H1 (cell line): ENCODE data around the gene DOCK3. TPM values are rescaled to one million over a fixed set of nuclear protein-coding genes. Genes with fewer than 3 reads are reported as not detected.

Experiments used
- CTCF ChIA-PET: fragments of 300-600 bp; sonication (Branson Sonifier 250); formaldehyde crosslinking; loops from one replicate; lab custom pipeline; 2021; ENCODE audit not compliant: partially characterized antibody; lab: Charles Lee
- POLR2A ChIA-PET: fragments of 300-600 bp; sonication (Branson Sonifier 250); formaldehyde crosslinking; loops from one replicate; lab custom pipeline; 2021; ENCODE audit warnings: inconsistent platforms; ENCODE audit not compliant: partially characterized antibody; lab: Charles Lee
- DNase-seq, 2 experiments: peaks; one replicate each; pipeline versions ENCODE4 v3.0.0 to v3.0.0-alpha.2; 2010 to 2022; ENCODE audit warnings: low spot score in 2 of 2, low read depth in 1 of 2, mixed read lengths in 1 of 2
- FAIRE-seq: peaks from 2 replicates; lab custom pipeline; 2011; peaks lifted over from hg19 to GRCh38; lab: Jason Lieb, UNC
- H2AFZ ChIP-seq: 2 replicates; pipeline ENCODE4 v1.8.1; 2012; ENCODE audit warnings: low read length, inconsistent platforms
- H2AK5ac ChIP-seq: 2 replicates; pipeline ENCODE4 v1.6.1; 2013; ENCODE audit warnings: low read depth, low read length
- H2BK120ac ChIP-seq: replicated peaks from 2 replicates; pipeline ENCODE3; 2013; ENCODE audit warnings: low read depth, low read length, inconsistent platforms
- H2BK12ac ChIP-seq: 2 replicates; pipeline ENCODE4 v1.6.1; 2013; ENCODE audit warnings: low read depth, low read length
- H2BK15ac ChIP-seq: 2 replicates; pipeline ENCODE4 v1.6.1; 2013; ENCODE audit warnings: low read length
- H2BK20ac ChIP-seq: 2 replicates; pipeline ENCODE4 v1.6.1; 2013; ENCODE audit warnings: low read length
- H2BK5ac ChIP-seq: 2 replicates; pipeline ENCODE4 v1.6.1; 2013; ENCODE audit warnings: low read depth, low read length
- H3K14ac ChIP-seq: 2 replicates; pipeline ENCODE4 v1.6.1; 2013; ENCODE audit warnings: inconsistent platforms; ENCODE audit not compliant: insufficient read length
- H3K18ac ChIP-seq: 2 replicates; pipeline ENCODE4 v1.6.1; 2013; ENCODE audit warnings: low read length; ENCODE audit errors: extremely low read depth
- H3K23ac ChIP-seq: 2 replicates; pipeline ENCODE4 v1.6.1; 2013; ENCODE audit warnings: inconsistent platforms; ENCODE audit not compliant: insufficient read length
- H3K23me2 ChIP-seq: 2 replicates; pipeline ENCODE4 v1.6.1; 2013; ENCODE audit warnings: low read depth, low read length
- H3K27ac ChIP-seq: 2 replicates; pipeline ENCODE4 v1.6.1; 2011; ENCODE audit warnings: low read depth, low read length, inconsistent platforms
- H3K27me3 ChIP-seq, 4 experiments: replicated peaks in 1 of 4; 1 replicate in 1 of 4; 2 replicates in 3 of 4; pipeline versions ENCODE4 v1.6.1 to v1.8.1; 2011 to 2013; ENCODE audit warnings: low read length in 3 of 4, mild to moderate bottlenecking in 3 of 4, inconsistent platforms in 2 of 4, mixed read lengths in 2 of 4, moderate library complexity in 1 of 4; ENCODE audit not compliant: control insufficient read depth in 3 of 4, insufficient read depth in 3 of 4; ENCODE audit errors: extremely low read depth in 1 of 4
- H3K36me3 ChIP-seq, 4 experiments: 2 replicates each; pipeline versions ENCODE4 v1.6.1 to v1.8.1; 2011 to 2013; ENCODE audit warnings: mild to moderate bottlenecking in 4 of 4, low read length in 3 of 4, moderate library complexity in 2 of 4, control low read depth in 1 of 4, inconsistent platforms in 1 of 4; ENCODE audit not compliant: insufficient read depth in 4 of 4, control insufficient read depth in 2 of 4
- H3K4ac ChIP-seq: replicated peaks from 2 replicates; pipeline ENCODE3; 2013; ENCODE audit warnings: low read length, low read depth, mixed read lengths, inconsistent platforms; ENCODE audit not compliant: insufficient read length
- H3K4me1 ChIP-seq, 4 experiments: replicated peaks in 1 of 4; 1 replicate in 1 of 4; 2 replicates in 3 of 4; pipeline versions ENCODE4 v1.6.1 to v1.8.1; 2011 to 2013; ENCODE audit warnings: low read length in 3 of 4, inconsistent platforms in 2 of 4, mixed read lengths in 1 of 4; ENCODE audit not compliant: insufficient read depth in 4 of 4, control insufficient read depth in 3 of 4
- H3K4me2 ChIP-seq, 2 experiments: 2 replicates each; pipeline versions ENCODE4 v1.6.1 to v1.8.1; 2011 to 2013; ENCODE audit warnings: low read depth in 2 of 2, low read length in 2 of 2, control low read depth in 1 of 2, inconsistent platforms in 1 of 2, mild to moderate bottlenecking in 1 of 2; ENCODE audit not compliant: insufficient read depth in 1 of 2
- H3K4me3 ChIP-seq, 4 experiments: fragments of 200-600, 300-600 bp in 1 of 4; sonication (generic), shearing (Covaris generic), sonication (Bioruptor Twin) in 1 of 4; 2 replicates each; pipeline versions ENCODE4 v1.5.1 to v1.8.1; 2011 to 2016; ENCODE audit warnings: low read length in 4 of 4, low read depth in 3 of 4, control low read depth in 2 of 4, inconsistent platforms in 2 of 4, mild to moderate bottlenecking in 2 of 4, mixed read lengths in 1 of 4, moderate library complexity in 1 of 4; ENCODE audit not compliant: insufficient read depth in 2 of 4; ENCODE audit errors: extremely low read depth in 1 of 4
- H3K56ac ChIP-seq: replicated peaks from 2 replicates; pipeline ENCODE3; 2013; ENCODE audit warnings: low read depth, mild to moderate bottlenecking, mixed read lengths, low read length, inconsistent platforms; ENCODE audit not compliant: insufficient read length
- H3K79me1 ChIP-seq: 2 replicates; pipeline ENCODE4 v1.6.1; 2013; ENCODE audit warnings: low read depth, low read length, control low read depth
- H3K79me2 ChIP-seq, 2 experiments: 2 replicates each; pipeline versions ENCODE4 v1.6.1 to v1.8.1; 2012 to 2013; ENCODE audit warnings: low read length in 2 of 2, mild to moderate bottlenecking in 2 of 2, inconsistent platforms in 1 of 2; ENCODE audit not compliant: insufficient read depth in 2 of 2, control insufficient read depth in 1 of 2
- H3K9ac ChIP-seq, 4 experiments: replicated peaks in 1 of 4; 1 replicate in 1 of 4; 2 replicates in 3 of 4; pipeline versions ENCODE4 v1.6.1 to v1.8.1; 2011 to 2013; ENCODE audit warnings: low read depth in 3 of 4, low read length in 3 of 4, control low read depth in 2 of 4, mild to moderate bottlenecking in 2 of 4, moderate library complexity in 2 of 4, inconsistent platforms in 1 of 4; ENCODE audit errors: extremely low read depth in 1 of 4
- H3K9me3 ChIP-seq, 2 experiments: 2 replicates each; pipeline versions ENCODE4 v1.6.1 to v1.8.1; 2012 to 2013; ENCODE audit warnings: mild to moderate bottlenecking in 2 of 2, moderate library complexity in 2 of 2, control low read depth in 1 of 2, inconsistent platforms in 1 of 2, low read depth in 1 of 2, low read length in 1 of 2, mixed read lengths in 1 of 2; ENCODE audit not compliant: insufficient read depth in 2 of 2
- H4K20me1 ChIP-seq, 2 experiments: replicated peaks in 1 of 2; 2 replicates each; pipeline versions ENCODE3 to v1.8.1; 2011 to 2013; ENCODE audit warnings: inconsistent platforms in 2 of 2, low read length in 2 of 2, mild to moderate bottlenecking in 1 of 2; ENCODE audit not compliant: insufficient read depth in 2 of 2, control insufficient read depth in 1 of 2
- H4K5ac ChIP-seq: 2 replicates; pipeline ENCODE4 v1.6.1; 2013; ENCODE audit warnings: low read length, low read depth, mixed read lengths, inconsistent platforms; ENCODE audit not compliant: insufficient read length
- H4K8ac ChIP-seq: 2 replicates; pipeline ENCODE4 v1.8.0; 2013; ENCODE audit warnings: mild to moderate bottlenecking, moderate library complexity, low read length, inconsistent platforms; ENCODE audit not compliant: insufficient read depth; ENCODE audit errors: extremely low read depth
- H4K91ac ChIP-seq: replicated peaks from 2 replicates; pipeline ENCODE3; 2013; ENCODE audit warnings: low read length, mixed read lengths, inconsistent platforms; ENCODE audit not compliant: insufficient read length
- CBX5 ChIP-seq: fragments of 300-800, 300-1000 bp; sonication (generic); IDR thresholded peaks from 2 replicates; pipeline ENCODE4 v1.7.1; 2016; ENCODE audit warnings: antibody characterized with exemption, low read length, low read depth
- CBX8 ChIP-seq: fragments of 300-800, 300-1000 bp; sonication (generic); IDR thresholded peaks from 2 replicates; pipeline ENCODE4 v1.7.1; 2016; ENCODE audit warnings: low read depth, low read length, borderline replicate concordance
- HDAC6 ChIP-seq: IDR thresholded peaks from one replicate; pipeline ENCODE4 v1.7.1; 2012; ENCODE audit warnings: low read depth, mild to moderate bottlenecking, inconsistent platforms, low read length, moderate library complexity
- POLR2A ChIP-seq, 2 experiments: IDR thresholded peaks; 1 replicate in 1 of 2; 2 replicates in 1 of 2; pipeline ENCODE4 v1.6.1; 2011; ENCODE audit warnings: low read depth in 2 of 2, low read length in 2 of 2, mild to moderate bottlenecking in 2 of 2; ENCODE audit errors: control extremely low read depth in 1 of 2
- WGBS, 2 experiments: shearing (Covaris generic) in 1 of 2; methylation state at CpG; one replicate each; pipeline versions ENCODE4 v1.1.6 to v1.1.7; 2013 to 2015; ENCODE audit warnings: low lambda C conversion rate in 2 of 2, mixed read lengths in 2 of 2, inconsistent platforms in 1 of 2, low coverage in 1 of 2, missing lambda C conversion rate in 1 of 2; ENCODE audit not compliant: insufficient replicate concordance in 2 of 2, insufficient coverage in 1 of 2, insufficient read length in 1 of 2; ENCODE audit errors: extremely low coverage in 1 of 2, missing lambda C conversion rate in 1 of 2; 5-methylcytosine and 5-hydroxymethylcytosine counted together
- polyA plus RNA-seq, 7 experiments: library from polyadenylated mRNA; depleted of rRNA in 3 of 7; stranded (reverse) in 5 of 7; unstranded in 2 of 7; fragments of >200 nt in 5 of 7; fragments of 200-250 nt in 2 of 7; gene quantifications; 1 replicate in 5 of 7; 2 replicates in 1 of 7; 4 replicates in 1 of 7; pipeline versions ENCODE4 v1.2.1 to v1.2.3, GENCODE V29; 2011 to 2013; ENCODE audit warnings: missing spikeins in 2 of 7, mixed read lengths in 2 of 7
- total RNA-seq: library from RNA; stranded (reverse); fragmentation: NEBNext Ultra II Directional; extraction: Animal tissue kit (Norgen Biotek cat#: 25700); gene quantifications from 2 replicates; pipeline ENCODE4 v1.2.1, GENCODE V29; 2021

DOCK3 gene
- total and polyA plus RNA-seq, 2 of the 8 experiments (the other 6 are each of a cell fraction or from before 2014, with no cell fraction given), result 2.7 to 5.0 TPM

DNA sequence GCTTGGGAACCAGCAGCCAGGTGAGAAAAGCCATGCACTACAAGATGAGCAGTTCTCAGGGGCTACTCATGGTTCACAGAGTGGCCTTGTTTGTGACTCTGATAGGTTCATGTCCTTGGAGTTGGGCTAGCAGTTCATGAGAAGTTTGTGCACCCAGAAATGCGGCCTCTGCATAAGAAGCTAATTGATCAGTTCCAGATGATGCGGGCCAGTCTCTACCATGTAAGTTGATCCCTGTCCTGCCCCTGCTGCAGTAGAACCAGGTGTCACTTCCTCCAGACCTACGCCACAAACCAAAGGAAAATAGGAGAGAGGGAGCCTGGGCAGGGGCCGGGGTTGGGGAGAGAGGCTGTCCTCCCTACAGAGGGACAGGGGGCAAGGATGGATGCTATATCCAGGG is 683.1 kb downstream of the DOCK3 start:
- no peak overlapping the region for H3K18ac ChIP-seq
- H4K20me1 ChIP-seq, result no peaks in the 10 kb centered on the region
- no peak overlapping the region for H2BK5ac ChIP-seq
- no peak overlapping the region for H2BK120ac ChIP-seq
- no peak overlapping the region for H3K23ac ChIP-seq
- H4K8ac ChIP-seq, result no peak overlapping the region
- H2BK12ac ChIP-seq, result no peak overlapping the region
- FAIRE-seq (no peak), DNase-seq (no peak)
- H2AFZ ChIP-seq, result no peak overlapping the region
- H3K36me3 ChIP-seq, result peaks cover 0 to 2% (median 0%) of the 10 kb centered on the region in 4 experiments; a peak in 2 of 8 replicates
- H2BK15ac ChIP-seq, result no peak overlapping the region
- no peaks in the 10 kb centered on the region for H3K4me1 ChIP-seq
- H3K4me2 ChIP-seq, result no peak overlapping the region
- no peak overlapping the region for H4K5ac ChIP-seq
- no peak for TF ChIP-seq CBX8
- TF ChIP-seq CBX5, result no peak
- no peak for TF ChIP-seq HDAC6
- TF ChIP-seq POLR2A (IDR thresholded peaks at IDR 0.05; ENCODE audit: control extremely low read depth in 1 of 2, low read depth in 2 of 2, low read length in 2 of 2), result no peak
- WGBS, 2 experiments, result 74% methylated on average over 3 of the region's 4 CpGs; no CpG with 5 or more reads in 1 of the 2 experiments
- no peak overlapping the region for H2AK5ac ChIP-seq
- no peak overlapping the region for H3K56ac ChIP-seq
- POLR2A ChIA-PET, result no interaction called here
- H3K23me2 ChIP-seq, result no peaks in the 10 kb centered on the region
- no peak overlapping the region for H3K9ac ChIP-seq
- no peak overlapping the region for H3K4ac ChIP-seq
- H3K79me2 ChIP-seq, result no peaks in the 10 kb centered on the region
- no peak overlapping the region for H2BK20ac ChIP-seq
- no peak overlapping the region for H3K4me3 ChIP-seq
- no peaks in the 10 kb centered on the region for H3K27me3 ChIP-seq
- H4K91ac ChIP-seq, result no peak overlapping the region
- no peak overlapping the region for H3K14ac ChIP-seq
- H3K79me1 ChIP-seq, result no peaks in the 10 kb centered on the region
- H3K9me3 ChIP-seq, result no peaks in the 10 kb centered on the region
- CTCF ChIA-PET, result interaction anchor here (0.5 to 1.8 kb wide), 3 partner anchors 9 to 191 kb away, joined by 3 to 8 read pairs (median 3); no protein-coding TSS in a partner anchor
- no peak overlapping the region for H3K27ac ChIP-seq
